ENCODE measurements around the gene ARHGEF9.

ARHGEF9 gene

DNA sequence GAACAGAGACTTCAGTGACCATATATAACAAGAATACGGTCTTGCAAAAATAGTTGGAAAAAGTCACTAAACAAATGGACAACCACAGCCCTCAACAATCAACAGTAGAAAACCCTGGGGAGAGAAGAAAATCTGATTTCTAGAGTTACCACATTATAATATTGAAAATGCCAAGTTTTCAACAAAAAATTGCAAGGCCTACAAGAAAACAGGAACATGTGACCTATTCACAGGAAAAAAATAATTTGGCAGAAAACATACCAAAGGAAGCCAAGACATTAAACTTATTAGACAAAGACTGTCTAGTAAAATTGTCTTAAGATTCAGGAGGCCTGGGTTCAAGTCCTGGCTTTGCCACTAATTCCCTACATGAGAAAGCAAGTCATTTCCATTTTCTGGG, 64.7 kb downstream of the ARHGEF9 start:
- H3K36me3 Mint-ChIP-seq (ENCODE audit: low read depth), result peaks cover 26% of the 10 kb centered on the region
- peaks cover 5% of the 10 kb centered on the region for H3K4me1 Mint-ChIP-seq (ENCODE audit: low read depth)
- H3K27me3 Mint-ChIP-seq, result no peaks in the 10 kb centered on the region
- H3K4me3 Mint-ChIP-seq, result no peak overlapping the region
- no peaks in the 10 kb centered on the region for H3K9me3 Mint-ChIP-seq
- no peak overlapping the region for H3K27ac Mint-ChIP-seq

DNA sequence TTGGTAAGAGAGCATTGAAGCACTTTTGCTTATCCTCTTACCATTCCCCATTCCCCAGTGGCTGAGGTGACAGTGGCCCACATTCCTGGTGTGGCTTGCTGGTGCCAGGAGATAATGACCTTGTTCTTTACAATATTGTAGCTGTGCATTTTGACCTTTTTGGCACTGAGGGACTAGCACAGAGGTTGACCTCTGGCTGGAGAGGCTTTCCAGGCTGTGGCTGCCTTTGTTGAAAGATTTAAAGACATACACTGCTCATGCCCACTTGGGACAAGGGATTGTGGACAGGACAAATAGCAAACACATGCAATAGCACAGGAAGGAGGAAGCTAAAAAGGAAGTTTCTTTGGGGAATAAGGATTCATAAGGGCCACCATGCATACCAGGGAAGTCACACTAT, 65.4 kb downstream of the ARHGEF9 start:
- no peak overlapping the region for H3K27ac Mint-ChIP-seq
- peaks cover 5% of the 10 kb centered on the region for H3K4me1 Mint-ChIP-seq (ENCODE audit: low read depth)
- no peak overlapping the region for H3K4me3 Mint-ChIP-seq
- no peaks in the 10 kb centered on the region for H3K9me3 Mint-ChIP-seq
- no peaks in the 10 kb centered on the region for H3K27me3 Mint-ChIP-seq
- H3K36me3 Mint-ChIP-seq (ENCODE audit: low read depth), result peaks cover 26% of the 10 kb centered on the region

DNA sequence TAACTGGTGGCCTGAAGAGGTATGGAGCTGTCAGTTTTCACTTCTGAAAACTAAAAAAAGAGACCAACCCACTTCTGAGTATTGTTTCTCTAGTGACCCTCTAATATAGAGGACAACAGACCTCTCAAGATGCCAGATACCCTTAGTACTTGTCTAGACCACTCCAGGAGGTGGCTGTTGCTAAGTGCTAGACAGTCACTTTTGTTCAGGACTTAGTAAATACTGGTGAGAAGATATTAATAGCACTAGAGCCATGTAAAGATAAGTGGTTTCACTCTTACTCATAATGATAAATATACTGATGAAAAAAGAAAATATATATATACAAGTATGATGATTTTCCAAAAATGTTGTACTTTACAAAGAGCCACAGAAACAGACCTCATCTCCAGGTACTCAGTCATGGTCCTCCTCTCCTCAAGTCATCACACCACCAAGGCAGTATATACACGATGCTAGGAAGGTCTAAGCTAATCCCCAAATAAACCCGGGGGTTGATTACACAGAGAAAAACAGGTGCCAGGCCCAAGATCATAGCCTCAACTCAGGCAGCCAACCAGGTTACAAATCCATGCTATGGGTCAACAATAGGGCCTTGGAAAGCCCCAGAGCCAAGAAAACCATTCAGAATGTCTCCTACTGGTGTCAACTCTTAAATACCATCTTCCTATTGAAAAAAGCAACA, 66.9 kb downstream of the ARHGEF9 start:
- no peaks in the 10 kb centered on the region for H3K27me3 Mint-ChIP-seq
- H3K4me3 Mint-ChIP-seq, result no peak overlapping the region
- H3K4me1 Mint-ChIP-seq (ENCODE audit: low read depth), result no peaks in the 10 kb centered on the region
- H3K27ac Mint-ChIP-seq, result no peak overlapping the region
- no peaks in the 10 kb centered on the region for H3K9me3 Mint-ChIP-seq
- H3K36me3 Mint-ChIP-seq (ENCODE audit: low read depth), result peaks cover 21% of the 10 kb centered on the region

DNA sequence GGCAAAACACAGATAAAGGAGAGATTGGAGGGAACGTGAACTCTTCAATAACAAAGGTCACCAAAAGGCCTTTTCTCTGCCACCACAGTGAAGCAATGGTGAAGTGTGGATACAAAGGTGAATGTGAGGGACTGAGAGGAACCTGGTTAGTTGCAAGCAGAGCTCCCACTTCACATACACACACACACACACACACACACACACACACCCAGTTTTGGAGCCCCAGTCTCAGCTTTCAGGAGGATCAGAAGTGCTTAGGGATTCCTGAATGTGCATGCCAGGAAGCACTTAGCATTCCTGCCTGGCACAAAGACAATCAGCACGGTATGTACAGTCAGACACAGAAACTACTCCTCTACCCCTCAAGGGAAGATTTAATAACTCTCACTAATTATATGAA, 71.5 kb downstream of the ARHGEF9 start:
- Mint-ChIP-seq H3K27ac (no peak overlapping the region), H3K27me3 (no peaks in the 10 kb centered on the region), H3K4me3 (no peak overlapping the region), H3K4me1 (ENCODE audit: low read depth) (no peaks in the 10 kb centered on the region), H3K9me3 (no peaks in the 10 kb centered on the region), H3K36me3 (ENCODE audit: low read depth) (peaks cover 17% of the 10 kb centered on the region)

DNA sequence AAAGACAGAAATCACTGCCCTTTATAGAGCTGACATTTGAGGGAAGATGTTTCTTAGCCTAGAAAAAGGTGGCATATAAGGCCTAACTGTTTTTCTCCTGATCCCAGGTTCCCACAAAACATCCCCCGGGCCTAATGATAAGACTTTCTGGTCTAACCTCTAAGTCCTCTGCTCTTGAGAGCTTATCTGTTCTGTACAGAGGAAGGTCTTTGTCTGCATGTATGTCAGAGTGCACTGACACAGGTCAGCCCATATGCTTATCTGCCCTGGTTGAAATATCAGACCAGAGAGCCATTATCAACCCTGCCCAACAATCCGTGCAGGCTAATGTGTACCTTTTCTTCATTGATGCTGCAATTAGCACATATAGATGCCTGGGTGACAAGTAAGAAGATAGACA, 76.2 kb downstream of the ARHGEF9 start:
- Mint-ChIP-seq H3K9me3 (no peaks in the 10 kb centered on the region), H3K4me1 (ENCODE audit: low read depth) (no peaks in the 10 kb centered on the region), H3K27ac (no peak overlapping the region), H3K36me3 (ENCODE audit: low read depth) (peaks cover 19% of the 10 kb centered on the region), H3K4me3 (no peak overlapping the region), H3K27me3 (no peaks in the 10 kb centered on the region)

DNA sequence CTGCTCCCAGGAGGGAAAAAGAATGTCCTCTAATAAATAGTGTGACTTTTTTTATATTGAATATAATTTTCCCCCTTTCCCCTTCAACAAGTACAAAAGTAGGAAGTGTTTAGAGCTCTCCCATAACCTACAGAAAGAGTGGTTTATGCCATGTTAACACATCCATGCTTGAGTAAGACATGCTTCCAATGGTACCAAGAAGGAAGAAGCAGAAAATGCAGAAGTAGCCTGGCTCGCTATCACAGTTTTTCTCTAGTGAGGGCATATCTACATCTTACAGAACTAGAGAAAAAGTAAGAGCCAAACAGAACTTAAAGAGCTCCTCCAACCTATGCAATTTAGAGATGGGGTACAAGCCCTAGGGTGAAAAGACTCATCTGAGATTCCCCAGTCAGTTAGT, 82.5 kb downstream of the ARHGEF9 start:
- H3K4me3 Mint-ChIP-seq, result no peak overlapping the region
- H3K4me1 Mint-ChIP-seq (ENCODE audit: low read depth), result no peaks in the 10 kb centered on the region
- H3K9me3 Mint-ChIP-seq, result no peaks in the 10 kb centered on the region
- no peaks in the 10 kb centered on the region for H3K27me3 Mint-ChIP-seq
- H3K36me3 Mint-ChIP-seq (ENCODE audit: low read depth), result peaks cover 42% of the 10 kb centered on the region
- H3K27ac Mint-ChIP-seq, result no peak overlapping the region

DNA sequence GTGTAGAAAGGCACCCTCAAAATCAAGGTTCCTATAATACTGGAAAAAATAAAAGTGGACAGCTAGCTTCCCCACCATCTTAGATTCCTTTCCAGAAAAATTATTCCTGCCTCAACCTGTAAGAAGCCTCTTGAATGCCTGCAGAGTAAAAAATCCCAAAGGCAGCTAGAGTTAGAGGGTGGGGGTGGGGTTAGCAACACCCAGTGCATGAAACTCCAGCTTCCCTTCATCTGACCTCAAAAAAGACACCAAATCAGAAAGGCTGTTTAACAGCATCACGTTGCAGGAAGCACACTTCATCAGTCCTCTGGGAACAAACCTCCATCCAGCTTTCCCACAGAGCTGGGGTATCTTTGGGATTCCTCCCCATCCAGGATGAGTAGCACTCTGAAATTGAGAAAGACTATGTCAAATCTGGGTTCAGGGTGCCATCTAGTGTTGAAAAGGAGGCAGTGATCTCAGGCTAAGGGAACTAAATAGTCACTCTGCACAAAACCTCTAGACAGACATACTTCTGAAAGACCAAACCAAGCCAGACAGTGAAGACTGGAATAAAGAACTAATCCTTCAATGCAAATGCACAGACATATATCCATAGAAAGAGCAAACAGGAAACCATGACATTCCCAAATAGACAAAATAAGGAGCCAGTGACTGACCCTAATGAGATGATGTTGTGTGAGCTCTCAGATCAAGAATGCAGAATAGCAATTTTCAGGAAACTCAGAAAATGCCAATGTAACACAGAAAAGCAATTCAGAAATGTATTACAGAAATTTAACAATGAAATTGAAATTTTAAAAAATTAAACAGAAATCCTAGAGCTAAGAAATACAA, 97.9 kb downstream of the ARHGEF9 start:
- Mint-ChIP-seq H3K27ac (no peak overlapping the region), H3K9me3 (peaks cover 6% of the 10 kb centered on the region), H3K4me1 (ENCODE audit: low read depth) (no peaks in the 10 kb centered on the region), H3K36me3 (ENCODE audit: low read depth) (peaks cover 41% of the 10 kb centered on the region), H3K27me3 (no peaks in the 10 kb centered on the region), H3K4me3 (no peak overlapping the region)

DNA sequence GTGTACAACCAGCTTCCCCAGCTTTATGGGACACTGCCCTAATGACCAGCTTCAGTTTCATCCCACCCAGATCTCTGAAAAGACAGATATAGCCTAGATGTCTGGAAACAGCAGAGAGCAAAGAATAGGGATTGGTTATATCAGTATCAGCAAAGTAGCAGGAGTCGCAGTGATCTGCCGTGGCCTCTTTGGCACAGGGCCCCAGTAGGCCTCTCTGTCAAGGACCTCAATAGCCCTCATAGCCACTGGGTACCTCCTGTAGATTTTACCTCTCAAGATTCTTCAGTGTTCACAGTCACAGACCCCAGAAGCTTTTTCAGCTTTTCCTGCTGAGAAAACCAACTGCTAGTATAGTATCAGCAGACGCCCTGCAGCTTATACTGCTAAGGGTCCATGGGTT, 104.6 kb downstream of the ARHGEF9 start:
- Mint-ChIP-seq H3K9me3 (no peaks in the 10 kb centered on the region), H3K27ac (no peak overlapping the region), H3K4me3 (no peak overlapping the region), H3K27me3 (no peaks in the 10 kb centered on the region), H3K36me3 (ENCODE audit: low read depth) (peaks cover 19% of the 10 kb centered on the region), H3K4me1 (ENCODE audit: low read depth) (no peaks in the 10 kb centered on the region)

DNA sequence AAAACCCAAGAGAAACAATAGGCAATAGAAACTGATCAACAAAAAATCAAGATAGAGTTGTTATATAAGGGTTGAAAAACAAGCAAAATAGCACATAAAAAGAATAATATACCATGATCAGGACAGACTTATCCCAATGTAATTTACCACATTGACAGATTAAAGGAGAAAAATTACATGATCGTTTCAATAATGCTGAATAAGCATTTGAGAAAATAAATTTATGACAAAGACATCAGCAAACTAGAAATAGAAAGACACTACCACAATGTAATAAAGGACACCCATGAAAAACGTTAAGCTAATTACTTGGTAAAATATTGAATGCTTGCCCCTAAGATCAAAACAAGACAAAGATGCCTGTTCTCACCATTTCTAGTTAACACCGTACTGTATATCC, 105.6 kb downstream of the ARHGEF9 start:
- Mint-ChIP-seq H3K27ac (no peak overlapping the region), H3K9me3 (no peaks in the 10 kb centered on the region), H3K27me3 (no peaks in the 10 kb centered on the region), H3K36me3 (ENCODE audit: low read depth) (peaks cover 25% of the 10 kb centered on the region), H3K4me1 (ENCODE audit: low read depth) (no peaks in the 10 kb centered on the region), H3K4me3 (no peak overlapping the region)

DNA sequence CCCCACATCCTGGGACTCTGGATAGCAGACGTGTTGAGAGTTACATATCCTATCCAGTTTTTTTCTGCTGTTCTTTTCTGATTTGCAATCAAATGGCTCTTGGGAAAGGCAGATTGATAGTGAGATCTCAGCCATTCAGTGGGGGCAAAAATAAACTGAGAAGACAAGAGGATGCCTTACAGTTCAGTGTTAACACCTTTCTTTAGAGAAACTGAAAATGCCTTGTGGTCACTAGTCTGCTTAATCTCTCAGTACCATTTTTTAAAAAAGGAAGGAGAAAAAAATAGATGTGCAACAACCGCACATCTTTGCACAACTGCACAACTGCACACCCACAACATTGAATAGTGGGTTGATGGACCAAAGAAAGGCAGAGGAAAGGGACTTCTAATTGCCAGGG, 109.3 kb downstream of the ARHGEF9 start:
- H3K27me3 Mint-ChIP-seq, result no peaks in the 10 kb centered on the region
- H3K9me3 Mint-ChIP-seq, result no peaks in the 10 kb centered on the region
- H3K4me1 Mint-ChIP-seq (ENCODE audit: low read depth), result no peaks in the 10 kb centered on the region
- no peak overlapping the region for H3K4me3 Mint-ChIP-seq
- peaks cover 19% of the 10 kb centered on the region for H3K36me3 Mint-ChIP-seq (ENCODE audit: low read depth)
- H3K27ac Mint-ChIP-seq, result no peak overlapping the region

DNA sequence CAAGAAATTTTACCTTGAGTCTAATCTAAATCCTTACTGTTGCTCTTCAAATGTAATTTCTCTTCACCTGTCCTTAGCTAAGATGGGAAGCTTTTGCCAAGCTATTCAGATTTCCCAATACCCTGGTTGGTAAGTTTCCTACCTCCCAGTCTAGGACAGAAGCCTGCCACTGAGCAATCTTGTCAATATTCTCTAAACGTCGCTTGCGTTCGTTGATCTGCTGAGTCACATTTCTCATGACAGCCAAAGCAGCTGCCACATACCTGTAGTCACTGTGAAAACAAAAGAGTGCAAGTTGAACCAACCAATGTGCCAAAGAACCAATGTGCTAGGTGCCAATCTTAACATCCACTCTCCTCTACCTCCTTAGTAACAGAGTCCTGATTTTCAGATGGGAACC, 111.1 kb downstream of the ARHGEF9 start:
- Mint-ChIP-seq H3K4me1 (ENCODE audit: low read depth) (no peaks in the 10 kb centered on the region), H3K27me3 (no peaks in the 10 kb centered on the region), H3K9me3 (no peaks in the 10 kb centered on the region), H3K36me3 (ENCODE audit: low read depth) (peaks cover 26% of the 10 kb centered on the region), H3K27ac (no peak overlapping the region), H3K4me3 (no peak overlapping the region)

DNA sequence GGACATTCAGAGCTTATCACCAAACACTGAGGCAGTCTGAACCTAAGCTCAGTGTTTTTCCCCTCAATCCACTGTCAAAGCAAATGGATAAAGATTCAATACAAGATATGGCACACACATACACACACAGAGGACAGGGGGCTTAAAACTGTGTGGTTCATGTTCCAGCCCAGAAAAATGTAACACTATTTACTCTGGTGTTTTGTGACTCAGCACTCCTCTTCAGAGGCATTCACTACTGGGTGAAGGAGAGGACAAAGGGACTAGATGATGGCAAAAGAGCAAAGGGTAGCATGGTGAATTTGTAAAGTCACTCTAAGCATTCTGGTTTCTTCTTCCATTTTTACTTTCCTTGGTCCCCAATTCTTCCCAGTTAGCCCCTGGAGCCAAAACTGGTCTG, 120.3 kb downstream of the ARHGEF9 start:
- Mint-ChIP-seq H3K4me3 (no peak overlapping the region), H3K36me3 (ENCODE audit: low read depth) (peaks cover 26% of the 10 kb centered on the region), H3K9me3 (no peaks in the 10 kb centered on the region), H3K27me3 (no peaks in the 10 kb centered on the region), H3K27ac (no peak overlapping the region), H3K4me1 (ENCODE audit: low read depth) (no peaks in the 10 kb centered on the region)

DNA sequence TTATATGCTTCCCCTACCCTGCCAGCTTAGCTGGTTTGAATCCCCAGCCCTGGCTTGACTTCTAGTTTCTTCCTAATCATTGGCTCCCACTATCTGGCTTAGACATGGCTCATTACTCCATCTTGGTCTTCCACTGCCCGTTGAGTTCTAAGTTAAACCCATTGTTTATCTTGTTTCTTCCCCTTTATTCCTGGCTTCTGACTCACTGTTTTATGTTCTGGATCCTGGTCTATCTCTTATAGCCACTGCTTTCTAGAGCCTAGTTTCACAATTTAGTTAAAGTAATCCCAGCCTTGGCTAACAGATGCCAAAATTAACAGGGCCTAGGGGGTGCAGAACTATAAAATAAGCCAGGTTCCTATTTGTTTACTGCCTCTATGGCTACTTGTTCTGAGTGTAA, 120.9 kb downstream of the ARHGEF9 start:
- Mint-ChIP-seq H3K4me1 (ENCODE audit: low read depth) (no peaks in the 10 kb centered on the region), H3K36me3 (ENCODE audit: low read depth) (peaks cover 22% of the 10 kb centered on the region), H3K27me3 (no peaks in the 10 kb centered on the region), H3K9me3 (no peaks in the 10 kb centered on the region), H3K4me3 (no peak overlapping the region), H3K27ac (no peak overlapping the region)

DNA sequence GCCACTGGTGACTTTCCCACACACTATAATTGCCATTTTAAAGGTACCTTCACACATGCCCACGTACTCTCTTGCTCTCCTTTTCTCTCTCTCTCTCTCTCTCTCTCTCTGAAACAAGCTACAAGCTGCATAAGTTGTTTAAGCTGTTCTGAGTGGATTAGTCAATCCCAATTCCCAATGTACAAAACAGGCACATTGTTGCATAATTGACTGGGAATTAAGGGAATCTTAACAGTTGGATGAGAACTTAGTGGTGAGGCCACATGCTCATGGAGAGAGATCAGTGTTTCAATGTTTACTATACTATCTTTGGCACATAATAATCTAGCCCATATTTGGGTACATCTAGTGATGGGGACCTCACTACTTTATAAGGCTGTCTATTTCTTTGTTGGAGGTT, 123.3 kb downstream of the ARHGEF9 start:
- no peaks in the 10 kb centered on the region for H3K4me1 Mint-ChIP-seq (ENCODE audit: low read depth)
- H3K4me3 Mint-ChIP-seq, result no peak overlapping the region
- H3K36me3 Mint-ChIP-seq (ENCODE audit: low read depth), result peaks cover 34% of the 10 kb centered on the region
- H3K27me3 Mint-ChIP-seq, result no peaks in the 10 kb centered on the region
- no peaks in the 10 kb centered on the region for H3K9me3 Mint-ChIP-seq
- H3K27ac Mint-ChIP-seq, result no peak overlapping the region

DNA sequence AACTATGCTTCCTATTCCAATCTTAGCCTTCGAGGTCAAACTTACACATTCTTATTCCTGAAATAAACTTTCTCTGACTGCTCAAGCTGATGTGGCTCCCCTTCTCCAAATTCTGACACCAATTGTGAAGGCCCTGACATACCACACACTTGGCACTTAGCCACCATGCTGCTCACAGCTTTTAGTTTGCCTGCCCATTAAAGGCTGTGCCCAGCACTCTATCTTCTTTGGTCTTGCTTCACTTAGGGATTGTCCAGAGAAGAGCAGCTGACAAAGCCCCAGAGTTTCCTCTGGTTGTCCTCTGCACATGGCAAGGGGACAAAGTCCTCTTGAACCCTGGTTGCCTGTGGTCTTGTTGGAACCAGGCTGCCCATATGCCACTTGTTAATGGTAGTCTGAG, 126.1 kb downstream of the ARHGEF9 start:
- Mint-ChIP-seq H3K27ac (no peak overlapping the region), H3K36me3 (ENCODE audit: low read depth) (peaks cover 39% of the 10 kb centered on the region), H3K4me3 (no peak overlapping the region), H3K27me3 (no peaks in the 10 kb centered on the region), H3K4me1 (ENCODE audit: low read depth) (no peaks in the 10 kb centered on the region), H3K9me3 (no peaks in the 10 kb centered on the region)

DNA sequence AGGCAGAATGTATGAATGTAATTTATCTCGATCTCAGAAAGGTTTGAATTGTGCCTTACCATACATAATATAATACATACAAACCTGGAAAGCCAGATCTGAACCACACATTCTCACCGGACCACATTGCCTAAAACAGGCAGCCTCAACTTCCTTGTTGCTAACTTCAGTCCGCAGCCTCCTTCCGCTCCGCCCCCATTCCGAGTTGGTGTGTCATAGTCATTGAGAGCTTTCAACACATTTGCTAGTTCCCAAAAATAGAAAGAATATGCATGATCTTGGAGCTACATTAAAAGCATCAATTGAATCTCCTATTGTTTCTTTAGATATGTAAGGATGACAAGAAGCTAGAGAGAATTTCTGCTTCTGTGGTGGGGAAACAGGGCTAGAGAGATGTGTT, 127.2 kb downstream of the ARHGEF9 start:
- Mint-ChIP-seq H3K4me3 (no peak overlapping the region), H3K27me3 (no peaks in the 10 kb centered on the region), H3K27ac (no peak overlapping the region), H3K4me1 (ENCODE audit: low read depth) (no peaks in the 10 kb centered on the region), H3K36me3 (ENCODE audit: low read depth) (peaks cover 47% of the 10 kb centered on the region), H3K9me3 (no peaks in the 10 kb centered on the region)
